ENCODE results near the gene AQP12A. TPM values are rescaled to one million over a fixed set of nuclear protein-coding genes. Genes with fewer than 3 reads are reported as not detected.
"Not testable (repeated sequence)": the region's sequence is repeated elsewhere in the genome, so short reads cannot be mapped to it uniquely, and the experiment has no call there.

AQP12A gene
- total RNA-seq, 1 donor from 2014 or later = not detected

- not testable (repeated sequence) for H3K4me3 Mint-ChIP-seq (ENCODE audit: unreplicated experiment); DNase-seq; H3K27me3 Mint-ChIP-seq (ENCODE audit: unreplicated experiment); H3K4me1 Mint-ChIP-seq (ENCODE audit: low read depth, unreplicated experiment); H3K36me3 Mint-ChIP-seq (ENCODE audit: unreplicated experiment); H3K27ac Mint-ChIP-seq (ENCODE audit: unreplicated experiment); H3K9me3 Mint-ChIP-seq (ENCODE audit: unreplicated experiment)
Observed at GRCh38 chr2:240700616-240701015, 8.9 kb downstream of the AQP12A start.

GRCh38 chr2:240701091-240701735, 9.5 kb downstream of the AQP12A start:
- Mint-ChIP-seq H3K4me1 (ENCODE audit: low read depth, unreplicated experiment) (peaks cover 3% of the 10 kb centered on the region), H3K27me3 (ENCODE audit: unreplicated experiment) (peaks cover 3% of the 10 kb centered on the region), H3K4me3 (ENCODE audit: unreplicated experiment) (no peak overlapping the region), H3K27ac (ENCODE audit: unreplicated experiment) (no peak overlapping the region), H3K9me3 (ENCODE audit: unreplicated experiment) (peaks cover 4% of the 10 kb centered on the region), H3K36me3 (ENCODE audit: unreplicated experiment) (no peaks in the 10 kb centered on the region)
- DNase-seq = no peak
- TF ChIP-seq, protein P1, sequence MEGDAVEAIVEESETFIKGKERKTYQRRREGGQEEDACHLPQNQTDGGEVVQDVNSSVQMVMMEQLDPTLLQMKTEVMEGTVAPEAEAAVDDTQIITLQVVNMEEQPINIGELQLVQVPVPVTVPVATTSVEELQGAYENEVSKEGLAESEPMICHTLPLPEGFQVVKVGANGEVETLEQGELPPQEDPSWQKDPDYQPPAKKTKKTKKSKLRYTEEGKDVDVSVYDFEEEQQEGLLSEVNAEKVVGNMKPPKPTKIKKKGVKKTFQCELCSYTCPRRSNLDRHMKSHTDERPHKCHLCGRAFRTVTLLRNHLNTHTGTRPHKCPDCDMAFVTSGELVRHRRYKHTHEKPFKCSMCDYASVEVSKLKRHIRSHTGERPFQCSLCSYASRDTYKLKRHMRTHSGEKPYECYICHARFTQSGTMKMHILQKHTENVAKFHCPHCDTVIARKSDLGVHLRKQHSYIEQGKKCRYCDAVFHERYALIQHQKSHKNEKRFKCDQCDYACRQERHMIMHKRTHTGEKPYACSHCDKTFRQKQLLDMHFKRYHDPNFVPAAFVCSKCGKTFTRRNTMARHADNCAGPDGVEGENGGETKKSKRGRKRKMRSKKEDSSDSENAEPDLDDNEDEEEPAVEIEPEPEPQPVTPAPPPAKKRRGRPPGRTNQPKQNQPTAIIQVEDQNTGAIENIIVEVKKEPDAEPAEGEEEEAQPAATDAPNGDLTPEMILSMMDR (IDR thresholded peaks at IDR 0.05; ENCODE audit: partially characterized antibody, unreplicated experiment) = no peak

DNA sequence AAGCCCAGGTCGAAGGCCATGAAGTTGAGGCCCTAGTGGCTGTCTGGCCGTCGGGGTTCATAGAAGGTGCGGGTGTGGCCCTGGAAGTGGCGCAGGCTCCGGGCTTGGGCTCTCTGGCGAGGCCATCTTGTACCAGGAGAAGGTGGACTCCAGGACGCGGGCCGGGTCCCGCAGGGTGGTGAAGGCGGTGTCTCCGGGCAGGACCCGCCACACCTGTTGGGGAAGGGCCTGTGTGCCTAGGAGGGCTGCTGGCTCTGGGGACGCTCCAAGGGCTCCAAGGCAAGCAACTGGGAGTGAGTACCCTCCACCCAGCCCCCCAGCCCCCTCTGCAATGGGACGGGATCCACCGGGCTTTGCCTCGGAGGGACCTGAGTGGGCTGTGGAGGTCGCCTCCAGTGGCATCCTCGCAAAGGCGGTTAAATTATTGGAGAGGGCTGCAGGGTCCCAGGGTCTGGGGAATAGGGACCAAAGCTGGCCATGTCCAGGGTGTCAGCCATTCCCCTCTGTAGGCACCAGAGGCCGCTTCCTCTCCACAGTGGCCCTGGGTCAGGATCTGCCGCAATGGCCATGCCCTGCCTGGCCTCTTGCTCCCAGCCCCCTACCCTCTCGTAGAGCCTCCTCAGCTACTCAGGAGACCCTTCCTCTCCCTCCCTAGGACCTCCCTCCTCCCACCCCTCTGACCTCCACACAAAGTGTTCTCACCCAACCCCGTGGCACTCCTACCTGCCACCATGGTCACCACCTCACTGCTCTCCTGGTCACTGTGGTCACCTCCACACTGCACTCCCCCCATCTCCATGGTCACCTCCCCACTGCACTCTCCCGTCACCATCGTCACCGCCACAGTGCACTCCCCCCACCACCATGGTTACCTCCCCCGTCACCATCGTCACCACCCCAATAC, 10.3 kb downstream of the AQP12A start:
- Mint-ChIP-seq H3K9me3 (ENCODE audit: unreplicated experiment) (peaks cover 4% of the 10 kb centered on the region), H3K27ac (ENCODE audit: unreplicated experiment) (no peak overlapping the region), H3K36me3 (ENCODE audit: unreplicated experiment) (no peaks in the 10 kb centered on the region), H3K4me1 (ENCODE audit: low read depth, unreplicated experiment) (peaks cover 3% of the 10 kb centered on the region), H3K4me3 (ENCODE audit: unreplicated experiment) (no peak overlapping the region), H3K27me3 (ENCODE audit: unreplicated experiment) (peaks cover 3% of the 10 kb centered on the region)
- no peak for DNase-seq
- TF ChIP-seq, protein P1 (IDR thresholded peaks at IDR 0.05; ENCODE audit: partially characterized antibody, unreplicated experiment) = no peak

DNA sequence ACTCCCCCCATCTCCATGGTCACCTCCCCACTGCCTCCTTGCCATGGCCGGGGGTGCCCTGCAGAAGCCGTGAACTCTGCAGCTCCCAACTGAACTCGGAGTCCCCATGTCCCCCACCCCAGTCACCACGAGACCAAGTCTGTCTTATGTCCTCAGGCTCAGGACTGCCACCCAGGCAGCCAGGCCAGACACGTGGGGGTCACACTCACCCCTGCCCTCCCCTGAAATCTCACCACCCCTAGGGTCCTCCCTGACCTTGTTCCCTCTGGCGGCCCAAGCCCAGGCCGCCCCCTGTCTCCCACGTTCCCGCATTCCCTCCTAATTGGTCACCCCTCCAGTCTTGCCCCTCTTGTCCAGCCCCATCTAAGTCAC, 11.0 kb downstream of the AQP12A start:
- TF ChIP-seq, protein P1 (IDR thresholded peaks at IDR 0.05; ENCODE audit: partially characterized antibody, unreplicated experiment) = no peak
- Mint-ChIP-seq H3K27me3 (ENCODE audit: unreplicated experiment) (peaks cover 3% of the 10 kb centered on the region), H3K4me3 (ENCODE audit: unreplicated experiment) (no peak overlapping the region), H3K4me1 (ENCODE audit: low read depth, unreplicated experiment) (peaks cover 3% of the 10 kb centered on the region), H3K36me3 (ENCODE audit: unreplicated experiment) (no peaks in the 10 kb centered on the region), H3K27ac (ENCODE audit: unreplicated experiment) (no peak overlapping the region), H3K9me3 (ENCODE audit: unreplicated experiment) (peaks cover 4% of the 10 kb centered on the region)
- DNase-seq = no peak

DNA sequence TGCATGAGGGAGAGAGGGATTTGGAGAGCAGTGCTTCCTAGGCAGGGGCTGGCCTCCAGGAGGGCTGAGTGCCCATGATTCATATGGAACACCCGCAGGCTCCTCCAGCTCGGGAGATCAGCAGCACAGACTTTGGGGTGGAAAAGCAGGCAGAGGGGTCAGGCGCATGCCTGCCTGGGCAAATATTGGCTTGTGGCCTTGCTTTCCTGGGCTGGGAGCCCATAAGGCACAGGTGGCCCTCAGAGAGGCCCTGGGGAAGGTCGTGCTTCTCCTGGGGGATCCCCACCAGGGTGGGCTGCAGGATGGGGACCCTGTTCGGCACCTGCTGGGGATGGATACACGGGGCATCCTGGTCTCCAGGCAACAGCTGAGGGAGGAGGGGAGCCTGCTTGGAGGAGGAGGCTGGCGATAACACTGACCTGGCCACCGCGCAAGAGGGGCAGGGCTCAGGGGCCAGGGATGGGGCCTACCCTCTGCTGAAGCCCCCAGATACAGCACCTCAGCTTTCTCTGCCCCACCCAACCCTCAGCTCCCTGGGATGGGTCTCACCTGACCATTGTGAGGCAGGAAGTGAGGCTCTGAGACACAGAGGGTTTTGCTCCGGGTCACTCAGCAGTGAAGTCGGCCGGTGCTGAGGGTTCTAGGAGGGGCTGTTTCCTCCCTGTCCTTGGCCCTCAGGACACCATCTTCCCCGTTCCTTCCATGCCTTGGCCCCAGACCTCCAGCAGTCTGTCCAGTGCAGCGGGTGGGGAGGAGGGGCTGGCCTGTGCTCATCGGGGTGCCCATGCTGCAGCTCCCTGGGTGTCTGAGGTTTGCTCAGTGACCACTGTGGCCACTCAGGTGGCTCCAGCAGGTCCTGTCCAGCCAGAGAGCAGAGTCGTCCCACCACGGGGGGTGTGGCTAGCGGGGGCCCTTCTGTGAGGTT, 12.0 kb downstream of the AQP12A start:
- Mint-ChIP-seq H3K4me3 (ENCODE audit: unreplicated experiment) (no peak overlapping the region), H3K27ac (ENCODE audit: unreplicated experiment) (no peak overlapping the region), H3K4me1 (ENCODE audit: low read depth, unreplicated experiment) (peaks cover 3% of the 10 kb centered on the region), H3K27me3 (ENCODE audit: unreplicated experiment) (peaks cover 3% of the 10 kb centered on the region), H3K9me3 (ENCODE audit: unreplicated experiment) (peaks cover 4% of the 10 kb centered on the region), H3K36me3 (ENCODE audit: unreplicated experiment) (no peaks in the 10 kb centered on the region)
- TF ChIP-seq, protein P1 (IDR thresholded peaks at IDR 0.05; ENCODE audit: partially characterized antibody, unreplicated experiment) = no peak
- DNase-seq = no peak

All from glutamatergic neuron (in vitro differentiated cells).